H1 (cell line): ENCODE results near the gene NEK4. TPM values are rescaled to one million over a fixed set of nuclear protein-coding genes. Genes with fewer than 3 reads are reported as not detected.

Experiments used
- ASH2L ChIP-seq: fragments of 200-600, 300-600 bp; sonication (generic); IDR thresholded peaks from one replicate; pipeline ENCODE4 v1.7.1; 2017; ENCODE audit warnings: low read length
- KDM4A ChIP-seq: IDR thresholded peaks from one replicate; pipeline ENCODE4 v1.7.1; 2012; ENCODE audit warnings: low read depth, mild to moderate bottlenecking, moderate library complexity, low read length, inconsistent platforms; ENCODE audit not compliant: severe bottlenecking
- SIN3A ChIP-seq, 2 experiments: IDR thresholded peaks in 1 of 2; conservative IDR thresholded peaks in 1 of 2; 2 replicates each; pipeline ENCODE4 v1.6.1; 2011 to 2012; ENCODE audit warnings: low read length in 2 of 2, improper control_type of control experiment in 1 of 2, low read depth in 1 of 2, mild to moderate bottlenecking in 1 of 2
- SP4 ChIP-seq: IDR thresholded peaks from 2 replicates; pipeline ENCODE4 v1.6.1; 2012; ENCODE audit warnings: low read length, inconsistent platforms
- SRF ChIP-seq: IDR thresholded peaks from 2 replicates; pipeline ENCODE4 v1.6.1; 2011; ENCODE audit warnings: mild to moderate bottlenecking, low read depth, low read length, moderate library complexity
- TAF1 ChIP-seq: IDR thresholded peaks from 2 replicates; pipeline ENCODE4 v1.6.1; 2011; ENCODE audit warnings: mild to moderate bottlenecking, low read depth, low read length
- TAF7 ChIP-seq: optimal IDR thresholded peaks from 2 replicates; pipeline ENCODE3; 2011; ENCODE audit warnings: low read depth, mild to moderate bottlenecking, inconsistent platforms, low read length, moderate library complexity, borderline replicate concordance
- YY1 ChIP-seq: IDR thresholded peaks from 2 replicates; pipeline ENCODE4 v1.6.1; 2011; ENCODE audit warnings: low read depth, mild to moderate bottlenecking, low read length
- polyA plus RNA-seq, 7 experiments: library from polyadenylated mRNA; depleted of rRNA in 3 of 7; stranded (reverse) in 5 of 7; unstranded in 2 of 7; fragments of >200 nt in 5 of 7; fragments of 200-250 nt in 2 of 7; gene quantifications; 1 replicate in 5 of 7; 2 replicates in 1 of 7; 4 replicates in 1 of 7; pipeline versions ENCODE4 v1.2.1 to v1.2.3, GENCODE V29; 2011 to 2013; ENCODE audit warnings: missing spikeins in 2 of 7, mixed read lengths in 2 of 7
- total RNA-seq: library from RNA; stranded (reverse); fragmentation: NEBNext Ultra II Directional; extraction: Animal tissue kit (Norgen Biotek cat#: 25700); gene quantifications from 2 replicates; pipeline ENCODE4 v1.2.1, GENCODE V29; 2021

Gene NEK4
- total and polyA plus RNA-seq, 2 of the 8 experiments (the other 6 are each of a cell fraction or from before 2014, with no cell fraction given) = 7.5 to 40.0 TPM

DNA sequence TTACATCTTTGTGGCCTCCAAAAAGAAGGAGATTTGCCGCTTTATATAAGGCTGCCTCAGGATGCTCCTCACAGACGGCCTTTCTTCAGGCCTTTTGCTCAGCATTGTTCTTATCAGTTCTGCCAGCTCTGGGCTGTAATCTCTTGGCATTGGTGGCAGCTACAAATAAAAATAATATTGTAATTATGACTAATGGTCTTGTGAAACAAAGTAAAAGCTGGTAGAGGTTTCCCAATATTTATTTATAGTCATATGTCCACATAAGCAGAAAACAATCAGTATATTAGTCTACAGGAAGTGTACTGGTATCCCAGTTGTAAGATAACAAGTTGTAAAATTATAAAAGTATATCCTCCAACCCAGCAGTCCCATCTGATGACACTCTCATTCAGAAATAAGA, 7.3 kb downstream of the NEK4 start (continued):
- TF ChIP-seq TAF7 = no peak
- TF ChIP-seq SIN3A (conservative IDR thresholded peaks at IDR 0.05 in 1 of 2, IDR thresholded peaks at IDR 0.05 in 1 of 2; ENCODE audit: low read depth in 1 of 2, low read length in 2 of 2) = no peak
- TF ChIP-seq YY1 = no peak
- no peak for TF ChIP-seq KDM4A
- TF ChIP-seq SP4 = no peak
- no peak for TF ChIP-seq TAF1
- TF ChIP-seq ASH2L = no peak
- TF ChIP-seq SRF = no peak
